ENCODE results near the gene DDI2.
A peak's percentile ranks its signal among the peaks of the same experiment; 100 is the strongest.

Gene DDI2

DNA sequence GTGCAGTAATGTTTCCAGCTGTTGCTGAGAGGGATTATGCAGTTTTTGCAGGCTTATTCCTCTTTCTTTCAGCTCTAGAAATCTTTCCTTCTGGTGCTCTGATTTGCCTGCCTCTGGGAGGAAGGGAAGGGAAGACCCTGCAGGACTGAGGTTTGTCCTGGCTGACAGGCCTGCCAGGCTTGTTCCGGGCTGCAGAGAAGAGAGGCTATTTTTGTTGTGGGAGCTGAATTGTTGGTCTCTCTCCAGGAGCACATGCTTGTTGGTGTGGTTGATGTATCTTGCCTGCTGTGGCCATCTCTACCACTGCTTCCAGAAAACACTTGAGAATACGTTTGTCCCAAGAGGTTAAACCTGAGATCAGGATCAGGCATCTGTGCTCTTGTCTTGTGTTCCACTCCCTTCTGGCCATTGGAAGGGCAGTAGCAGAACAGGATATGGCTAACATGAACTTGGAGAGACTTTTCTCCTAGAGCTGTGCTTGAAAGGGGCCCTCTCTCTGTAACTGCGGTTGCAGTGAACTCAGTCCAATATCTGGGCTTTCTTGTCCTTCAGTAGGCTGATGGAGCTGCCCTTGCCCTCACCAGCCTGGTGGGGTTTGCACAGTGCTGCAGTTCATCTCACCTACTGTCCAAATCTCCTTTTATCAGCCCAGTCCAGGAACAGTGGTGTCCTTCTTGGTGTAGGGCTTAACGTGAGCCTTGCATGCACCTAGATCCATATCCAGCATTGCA, 97.3 kb downstream of the DDI2 start:
- Histone ChIP-seq H3K36me3 (ENCODE audit: control insufficient read depth, insufficient read depth, low read length, severe bottlenecking) (peaks cover 33% of the 10 kb centered on the region), H3K9ac (ENCODE audit: low read length) (peak overlapping the region; percentile 45), H3K27me3 (replicated peaks; ENCODE audit: control insufficient read depth, insufficient read depth, low read length) (no peaks in the 10 kb centered on the region), H3K4me1 (ENCODE audit: control insufficient read depth, insufficient read depth, low read length) (peaks cover 12% of the 10 kb centered on the region), H3K9me3 (ENCODE audit: control insufficient read depth, low read length) (no peaks in the 10 kb centered on the region), H3K4me3 (ENCODE audit: low read length) (no peak overlapping the region)
- peak; percentile 52 for DNase-seq (ENCODE audit: low read depth)

DNA sequence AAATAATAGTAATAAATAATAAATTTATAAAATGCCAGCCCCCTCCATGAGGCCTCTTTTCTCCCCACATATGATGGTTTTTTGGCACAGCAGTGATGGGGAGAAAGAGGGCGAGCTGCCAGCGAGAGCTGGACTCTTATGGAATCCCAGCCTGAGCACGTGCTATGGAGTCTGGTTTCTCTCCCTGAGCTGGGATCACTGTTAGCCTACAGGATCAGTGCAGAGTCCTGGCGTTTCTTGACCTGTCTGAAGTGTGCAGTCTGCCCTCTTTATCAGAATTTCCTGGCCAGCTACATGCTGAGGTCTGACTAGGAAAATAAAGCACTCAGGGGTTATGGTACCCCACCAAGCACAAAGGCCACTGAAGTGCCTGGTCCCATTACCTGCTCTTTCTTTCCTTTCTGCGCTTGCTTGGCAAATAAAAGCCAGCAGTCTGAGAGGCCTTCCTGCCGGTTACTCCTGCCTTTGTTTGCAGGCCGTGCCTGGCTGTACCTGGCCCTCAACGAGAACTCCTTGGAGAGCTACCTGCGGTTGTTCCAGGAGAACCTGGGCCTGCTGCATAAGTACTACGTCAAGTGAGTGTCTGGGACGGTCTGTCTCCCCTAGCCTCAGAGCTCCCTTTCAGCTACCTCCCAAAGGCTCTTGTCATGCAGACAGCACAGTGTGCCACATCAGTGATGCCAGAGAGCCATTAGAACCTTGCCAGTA, 100.3 kb downstream of the DDI2 start:
- DNase-seq (ENCODE audit: low read depth): no peak
- H3K4me1 ChIP-seq (ENCODE audit: control insufficient read depth, insufficient read depth, low read length): peaks cover 14% of the 10 kb centered on the region
- no peak overlapping the region for H3K9ac ChIP-seq (ENCODE audit: low read length)
- no peaks in the 10 kb centered on the region for H3K27me3 ChIP-seq (replicated peaks; ENCODE audit: control insufficient read depth, insufficient read depth, low read length)
- H3K36me3 ChIP-seq (ENCODE audit: control insufficient read depth, insufficient read depth, low read length, severe bottlenecking): peaks cover 60% of the 10 kb centered on the region
- H3K9me3 ChIP-seq (ENCODE audit: control insufficient read depth, low read length): no peaks in the 10 kb centered on the region
- no peak overlapping the region for H3K4me3 ChIP-seq (ENCODE audit: low read length)

DNA sequence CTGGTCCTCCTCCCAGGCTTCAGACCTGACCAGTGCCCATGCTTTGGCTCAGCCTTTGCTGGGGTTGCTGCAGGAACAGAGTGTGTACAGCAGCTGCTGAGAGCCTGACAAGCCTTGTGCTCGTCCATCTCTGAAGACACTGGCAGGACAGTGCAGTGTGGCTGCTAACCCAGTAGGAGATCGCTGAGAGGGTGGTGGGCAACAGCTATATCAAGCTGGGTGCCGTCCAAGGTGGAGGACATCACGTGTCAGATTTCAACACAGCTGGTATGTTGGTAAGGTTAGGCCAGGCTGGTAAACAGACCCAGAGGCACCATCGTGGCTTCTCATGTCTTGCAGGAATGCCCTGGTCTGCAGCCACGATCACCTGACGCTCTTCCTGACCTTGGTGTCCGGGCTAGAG, 100.9 kb downstream of the DDI2 start:
- Histone ChIP-seq H3K4me3 (ENCODE audit: low read length) (no peak overlapping the region), H3K27me3 (replicated peaks; ENCODE audit: control insufficient read depth, insufficient read depth, low read length) (no peaks in the 10 kb centered on the region), H3K9me3 (ENCODE audit: control insufficient read depth, low read length) (no peaks in the 10 kb centered on the region), H3K4me1 (ENCODE audit: control insufficient read depth, insufficient read depth, low read length) (peaks cover 20% of the 10 kb centered on the region), H3K36me3 (ENCODE audit: control insufficient read depth, insufficient read depth, low read length, severe bottlenecking) (peaks cover 66% of the 10 kb centered on the region), H3K9ac (ENCODE audit: low read length) (no peak overlapping the region)
- no peak for DNase-seq (ENCODE audit: low read depth)

Data from adipocyte (in vitro differentiated cells).